A172 (cell line): ENCODE results near the gene FGD6. TPM values are rescaled to one million over a fixed set of nuclear protein-coding genes. Genes with fewer than 3 reads are reported as not detected.
A peak's percentile ranks its signal among the peaks of the same experiment; 100 is the strongest.
"Not testable (repeated sequence)": the region's sequence is repeated elsewhere in the genome, so short reads cannot be mapped to it uniquely, and the experiment has no call there.

ENCODE experiments used
- DNase-seq: peaks from one replicate; pipeline ENCODE4 v3.0.0-alpha.2; 2015; ENCODE audit warnings: low spot score
- total RNA-seq: library from RNA; depleted of rRNA; stranded (reverse); fragments of >200 nt; shearing (Covaris generic); gene quantifications from 2 replicates; pipeline ENCODE4 v1.2.3, GENCODE V29; 2014

FGD6 gene
- total RNA-seq, 1 experiment from 2014 or later = 12.4 TPM

DNA sequence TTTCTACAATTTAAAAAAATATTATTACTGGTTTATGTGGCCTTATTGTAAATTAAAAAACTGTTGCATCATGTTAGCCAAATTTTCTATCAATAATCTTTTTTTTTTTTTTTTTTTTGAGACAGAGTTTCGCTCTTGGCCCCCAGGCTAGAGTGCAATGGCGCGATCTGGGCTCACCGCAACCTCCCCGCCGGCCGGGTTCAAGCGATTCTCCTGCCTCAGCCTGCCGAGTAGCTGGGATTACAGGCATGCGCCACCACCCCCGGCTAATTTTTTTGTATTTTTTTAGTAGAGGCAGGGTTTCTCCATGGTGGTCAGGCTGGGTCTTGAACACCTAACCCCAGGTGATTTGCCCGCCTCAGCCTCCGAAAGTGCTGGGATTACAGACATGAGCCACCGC lies 16.9 kb upstream of the FGD6 start:
- not testable (repeated sequence) for DNase-seq

- DNase-seq = peak; percentile 73
These were observed 13.9 kb upstream of the FGD6 start for GRCh38 chr12:95231190-95231589.

DNA sequence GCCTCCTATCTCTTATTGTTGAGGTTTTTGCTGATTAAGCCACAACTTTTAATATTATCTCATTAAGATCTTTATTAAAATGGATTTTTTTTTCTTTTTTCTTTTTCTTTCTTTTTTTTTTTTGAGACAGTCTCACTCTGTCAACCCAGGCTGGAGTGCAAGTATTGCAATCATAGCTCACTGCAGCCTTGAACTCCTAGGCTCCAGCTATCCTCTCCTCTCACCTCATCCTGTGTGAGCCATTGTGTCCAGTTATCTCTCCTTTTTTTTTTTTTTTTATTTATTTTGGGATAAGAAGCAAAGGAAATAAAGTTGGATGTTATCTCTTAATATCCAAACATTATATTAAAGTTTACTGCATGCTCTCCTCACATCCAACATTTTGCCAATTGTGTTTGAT lies 13.0 kb upstream of the FGD6 start:
- no peak for DNase-seq

DNA sequence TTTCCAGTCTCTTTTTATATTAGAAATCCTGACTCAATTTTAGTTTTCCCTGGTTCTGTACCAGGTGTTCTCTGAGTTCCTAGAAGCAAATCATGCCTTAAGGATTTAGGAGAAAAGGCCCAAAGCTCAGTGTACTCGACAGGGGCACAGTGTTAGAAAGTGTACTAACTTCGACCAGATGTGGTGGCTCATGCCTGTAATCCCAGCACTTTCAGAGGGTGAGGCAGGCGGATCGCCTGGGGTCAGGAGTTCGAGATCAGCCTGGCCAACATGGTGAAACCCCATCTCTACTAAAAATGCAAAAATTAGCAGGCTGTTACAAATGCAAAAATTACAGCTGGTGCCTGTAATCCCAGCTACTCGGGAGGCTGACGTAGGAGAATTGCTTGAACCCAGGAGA lies 12.4 kb upstream of the FGD6 start:
- DNase-seq = no peak

GRCh38 chr12:95228617-95229016 lies 11.3 kb upstream of the FGD6 start:
- no peak for DNase-seq

DNA sequence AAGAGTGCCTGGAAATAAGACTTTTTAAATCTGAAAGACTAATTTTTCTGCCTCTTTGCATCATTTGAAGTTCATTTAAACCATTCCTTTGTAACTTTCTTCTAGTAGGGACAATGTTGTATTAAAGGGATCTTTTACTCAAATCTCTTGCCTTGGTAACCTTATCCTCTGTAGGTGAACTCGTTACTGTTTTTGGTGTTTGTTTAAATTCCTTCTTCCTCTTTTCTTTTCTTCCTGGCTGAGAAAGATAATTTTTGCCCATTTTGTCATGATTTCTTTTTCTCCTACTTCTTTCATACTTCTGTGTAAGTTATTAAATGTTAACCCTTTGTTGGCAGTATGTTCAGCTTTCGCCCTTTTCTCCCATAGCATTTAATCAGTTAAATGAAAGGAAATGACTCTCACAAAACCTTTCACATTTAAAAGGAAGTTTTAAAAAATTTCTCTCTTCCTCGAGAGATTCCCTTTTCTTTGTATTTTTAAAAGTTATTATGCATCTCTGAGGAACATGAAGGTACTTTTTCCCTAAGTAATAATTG lies 10.6 kb upstream of the FGD6 start:
- DNase-seq = no peak

DNA sequence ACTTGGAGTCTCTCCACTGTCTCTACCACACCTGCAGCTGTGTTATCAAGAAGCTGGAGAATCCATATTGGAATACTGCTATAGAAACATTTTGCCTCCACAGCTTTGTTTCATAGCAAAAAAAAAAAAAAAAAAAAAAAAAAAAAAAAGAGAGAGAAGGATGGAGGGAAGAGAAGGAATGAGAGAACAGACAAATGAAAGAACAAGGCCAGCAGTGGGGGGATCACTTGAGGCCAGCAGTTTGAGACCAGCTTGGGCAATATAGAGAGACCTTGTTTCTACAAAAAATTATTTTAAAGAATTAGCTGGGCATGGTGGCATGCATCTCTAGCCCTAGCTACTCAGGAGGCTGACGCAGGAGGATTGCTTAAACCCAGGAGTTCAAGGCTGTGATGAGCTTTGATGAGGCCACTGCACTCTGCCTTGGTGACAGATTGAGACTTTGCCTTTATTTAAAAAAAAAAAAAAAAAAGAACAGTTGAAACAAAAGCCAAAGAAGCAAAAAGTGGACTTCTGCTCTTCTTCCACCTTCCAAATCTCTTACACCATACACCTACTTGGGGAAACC lies 8.5 kb upstream of the FGD6 start:
- no peak for DNase-seq

- peak; percentile 23 for DNase-seq
These were observed 7.2 kb upstream of the FGD6 start for GRCh38 chr12:95224202-95225170.

- DNase-seq = no peak
These were observed 3.5 kb upstream of the FGD6 start for GRCh38 chr12:95220726-95221125.

- no peak for DNase-seq
These were observed 2.9 kb upstream of the FGD6 start for GRCh38 chr12:95220190-95220589.

DNA sequence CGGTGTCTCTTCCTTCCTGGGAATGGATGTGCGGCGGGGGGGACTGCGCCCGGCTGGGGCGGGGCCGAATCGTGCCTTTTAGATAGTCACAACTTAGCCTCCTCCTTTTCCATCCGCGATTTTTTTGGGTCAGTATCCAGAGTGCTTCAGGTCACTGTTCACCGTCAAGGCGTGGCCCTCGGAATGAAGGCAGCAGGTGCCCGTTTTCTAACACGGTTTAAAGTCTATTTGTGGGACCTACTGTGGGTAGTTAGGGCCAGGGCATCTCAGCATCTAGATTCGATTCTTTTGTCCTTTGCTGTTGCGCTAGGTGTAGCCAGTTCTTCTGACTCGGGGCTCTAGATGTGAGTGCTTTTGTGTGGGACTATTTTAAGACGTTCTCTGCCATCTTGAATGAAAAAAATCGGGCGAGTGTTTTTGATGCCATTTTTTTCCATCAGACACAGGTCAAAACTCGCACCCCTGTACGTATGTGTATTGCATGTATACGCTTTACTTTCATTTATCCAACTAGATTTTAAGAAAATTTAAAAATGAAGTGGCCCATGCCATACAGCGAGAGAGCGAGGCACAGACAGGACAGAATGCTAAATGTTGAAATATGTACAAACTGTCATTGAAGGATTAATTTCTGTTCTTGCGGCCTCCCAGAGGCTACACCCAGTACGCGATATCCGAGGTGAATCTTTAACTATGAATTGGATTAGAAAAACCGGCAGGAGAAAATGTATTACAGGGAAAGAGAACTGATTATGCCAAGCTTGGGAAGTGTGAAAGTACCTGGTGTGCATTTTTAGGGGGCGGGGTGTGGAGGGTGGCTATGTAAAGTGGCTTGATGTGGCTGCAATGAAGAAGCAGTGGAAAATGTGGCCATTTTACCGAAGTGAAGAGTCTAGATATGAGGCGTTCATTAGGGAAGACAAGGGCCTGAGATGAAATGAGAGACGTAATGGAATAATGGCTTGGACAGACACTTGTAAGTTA lies 1.2 kb upstream of the FGD6 start:
- peak; percentile 71 for DNase-seq

GRCh38 chr12:95216711-95217376 lies 423 bp downstream of the FGD6 start:
- DNase-seq = peak; percentile 25

DNA sequence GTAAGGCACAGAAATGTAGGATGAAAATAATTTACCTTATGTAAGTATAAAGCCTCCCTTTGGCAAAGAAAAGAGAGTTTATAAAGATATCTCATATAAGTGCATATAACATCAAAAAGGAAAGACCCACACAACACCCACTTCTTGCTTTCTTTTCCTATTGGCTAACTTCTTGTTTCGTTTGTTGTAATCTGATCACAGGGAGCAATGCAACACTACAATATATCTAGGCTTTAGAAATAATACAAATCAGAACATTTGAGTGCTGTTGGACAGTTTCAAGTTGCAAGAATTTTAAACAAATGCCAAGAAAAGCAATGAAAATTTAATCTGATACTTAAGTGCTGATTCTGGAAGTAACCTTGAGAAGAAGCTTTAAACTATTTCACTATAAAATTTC lies 1.3 kb downstream of the FGD6 start:
- DNase-seq = peak; percentile 52

- DNase-seq = no peak
These were observed 2.8 kb downstream of the FGD6 start for GRCh38 chr12:95214466-95214865.

DNA sequence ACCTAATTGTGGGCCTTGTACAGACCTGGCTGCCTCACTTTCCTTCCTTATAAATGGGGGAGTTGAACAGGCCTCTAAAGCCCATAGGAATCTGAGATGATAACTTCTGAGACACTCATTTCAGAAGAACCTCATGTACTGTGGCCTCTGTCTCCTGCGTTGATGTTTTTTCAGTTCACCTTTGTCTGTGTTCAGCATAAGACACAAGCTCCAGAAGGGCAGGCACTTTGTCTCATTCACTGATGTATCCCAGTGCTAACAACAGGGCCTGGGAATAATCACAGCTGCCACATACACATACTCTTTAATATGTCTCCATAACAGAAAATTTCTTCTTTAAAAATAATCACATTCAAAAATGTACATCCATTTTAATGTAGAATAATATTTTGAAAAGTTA lies 3.3 kb downstream of the FGD6 start:
- DNase-seq = no peak

- no peak for DNase-seq
These were observed 4.1 kb downstream of the FGD6 start for GRCh38 chr12:95213119-95213518.

GRCh38 chr12:95212586-95212985 lies 4.7 kb downstream of the FGD6 start:
- peak; percentile 23 for DNase-seq

DNA sequence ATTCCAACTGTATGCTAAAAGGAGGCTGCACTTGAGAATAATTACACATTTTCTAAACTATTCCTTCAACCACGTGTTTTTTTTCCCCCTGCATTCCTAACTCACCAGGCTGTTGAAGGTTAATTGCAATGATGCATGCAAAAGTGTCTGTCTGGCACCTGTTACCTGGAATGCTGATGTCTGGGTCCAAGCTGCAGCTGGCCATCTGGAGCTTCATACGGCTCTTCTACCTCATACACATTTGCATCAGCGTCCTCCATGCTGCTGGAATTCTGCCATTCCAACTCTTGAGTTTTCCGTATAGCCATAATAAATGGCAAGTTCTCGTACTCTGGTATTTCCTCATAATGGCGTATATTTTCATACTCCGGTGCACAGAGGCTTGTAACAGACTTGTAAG lies 8.6 kb downstream of the FGD6 start:
- no peak for DNase-seq

GRCh38 chr12:95207407-95207806 lies 9.9 kb downstream of the FGD6 start:
- no peak for DNase-seq

DNA sequence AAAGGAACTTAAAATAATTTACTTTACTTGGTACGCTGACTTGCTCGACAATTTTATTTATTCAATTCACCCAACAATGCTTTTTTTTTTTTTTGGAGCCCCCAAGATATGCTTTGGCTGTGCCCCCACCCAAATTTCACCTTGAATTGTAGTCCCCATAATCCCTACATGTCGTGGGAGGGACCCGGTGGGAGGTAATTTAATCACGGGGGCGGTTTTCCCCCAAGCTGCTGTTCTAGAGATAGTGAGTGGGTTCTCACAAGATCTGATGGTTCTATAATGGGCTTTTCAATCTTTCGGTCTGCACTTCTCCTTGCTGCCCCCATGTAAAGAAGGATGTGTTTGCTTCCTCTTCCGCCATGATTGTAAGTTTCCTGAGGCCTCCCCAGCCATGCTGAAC lies 10.4 kb downstream of the FGD6 start:
- DNase-seq = no peak

GRCh38 chr12:95205685-95206084 lies 11.6 kb downstream of the FGD6 start:
- peak; percentile 70 for DNase-seq
